Vagina (tissue), 2 donors: ENCODE measurements around the gene MEF2A.

Source experiments
- POLR2A ChIP-seq, 2 donors: fragments of 450-650 bp; IDR thresholded peaks; one replicate each; pipeline ENCODE4 v1.6.1; 2017; ENCODE audit warnings: antibody characterized with exemption in 2 of 2, mild to moderate bottlenecking in 2 of 2, moderate library complexity in 2 of 2
- POLR2AphosphoS5 ChIP-seq, 2 donors: sonication (generic); formaldehyde crosslinking; IDR thresholded peaks; one replicate each; pipeline ENCODE4 v1.9.0; 2017; ENCODE audit warnings: antibody characterized with exemption in 2 of 2, mild to moderate bottlenecking in 2 of 2, low read depth in 1 of 2; ENCODE audit not compliant: insufficient read depth in 1 of 2
- TF ChIP-seq, protein P1 (sequence below), 3 experiments: fragments of 450-650 bp in 2 of 3; fragments of 200-600 bp in 1 of 3; sonication (generic) in 1 of 3; IDR thresholded peaks; one replicate each; pipeline ENCODE4 v1.5.1; 2017 to 2019; ENCODE audit warnings: antibody characterized with exemption in 3 of 3, mild to moderate bottlenecking in 2 of 3, moderate library complexity in 2 of 3

DNA sequence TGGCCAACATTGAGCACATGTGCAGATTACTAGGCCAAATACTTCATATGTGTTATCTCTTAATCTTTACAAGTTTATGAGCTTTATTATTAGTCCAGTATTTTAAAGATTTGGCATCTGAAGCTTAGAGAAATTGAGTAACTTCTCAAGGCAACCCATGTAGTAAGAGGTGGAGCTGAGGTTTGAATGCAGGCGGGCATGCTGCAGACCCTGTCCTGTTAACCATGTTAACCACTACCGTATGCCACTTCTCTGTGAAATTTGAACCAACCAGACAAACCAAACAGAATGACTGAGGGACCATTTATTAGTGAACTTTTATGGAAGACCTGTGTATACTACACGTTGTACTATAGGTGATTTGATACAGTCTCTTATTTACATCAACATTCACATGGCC is 49.7 kb downstream of the MEF2A start:
- TF ChIP-seq, protein P1, sequence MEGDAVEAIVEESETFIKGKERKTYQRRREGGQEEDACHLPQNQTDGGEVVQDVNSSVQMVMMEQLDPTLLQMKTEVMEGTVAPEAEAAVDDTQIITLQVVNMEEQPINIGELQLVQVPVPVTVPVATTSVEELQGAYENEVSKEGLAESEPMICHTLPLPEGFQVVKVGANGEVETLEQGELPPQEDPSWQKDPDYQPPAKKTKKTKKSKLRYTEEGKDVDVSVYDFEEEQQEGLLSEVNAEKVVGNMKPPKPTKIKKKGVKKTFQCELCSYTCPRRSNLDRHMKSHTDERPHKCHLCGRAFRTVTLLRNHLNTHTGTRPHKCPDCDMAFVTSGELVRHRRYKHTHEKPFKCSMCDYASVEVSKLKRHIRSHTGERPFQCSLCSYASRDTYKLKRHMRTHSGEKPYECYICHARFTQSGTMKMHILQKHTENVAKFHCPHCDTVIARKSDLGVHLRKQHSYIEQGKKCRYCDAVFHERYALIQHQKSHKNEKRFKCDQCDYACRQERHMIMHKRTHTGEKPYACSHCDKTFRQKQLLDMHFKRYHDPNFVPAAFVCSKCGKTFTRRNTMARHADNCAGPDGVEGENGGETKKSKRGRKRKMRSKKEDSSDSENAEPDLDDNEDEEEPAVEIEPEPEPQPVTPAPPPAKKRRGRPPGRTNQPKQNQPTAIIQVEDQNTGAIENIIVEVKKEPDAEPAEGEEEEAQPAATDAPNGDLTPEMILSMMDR (IDR thresholded peaks at IDR 0.05): no peak
- TF ChIP-seq POLR2A (IDR thresholded peaks at IDR 0.05): no peak
- TF ChIP-seq POLR2AphosphoS5 (IDR thresholded peaks at IDR 0.05; ENCODE audit: insufficient read depth in 1 of 2, low read depth in 1 of 2): no peak
